NT2/D1 (cell line): ENCODE data around the gene EIF4G3.

Source experiments
- DNase-seq: peaks from one replicate; pipeline ENCODE4 v3.0.0-alpha.2; 2011; ENCODE audit warnings: low read depth, low spot score
- H3K27me3 ChIP-seq: 2 replicates; pipeline ENCODE4 v1.6.0; 2011; ENCODE audit warnings: mild to moderate bottlenecking; ENCODE audit not compliant: insufficient read length, insufficient read depth
- H3K36me3 ChIP-seq: 2 replicates; pipeline ENCODE4 v1.6.1; 2011; ENCODE audit warnings: mild to moderate bottlenecking, low read length, mixed read lengths; ENCODE audit not compliant: insufficient read depth, insufficient read length
- H3K4me1 ChIP-seq: 2 replicates; pipeline ENCODE4 v1.5.1; 2011; ENCODE audit not compliant: insufficient read depth, insufficient read length
- H3K4me3 ChIP-seq: 2 replicates; pipeline ENCODE4 v1.5.1; 2011; ENCODE audit warnings: low read depth; ENCODE audit not compliant: insufficient read length
- H3K9ac ChIP-seq: 2 replicates; pipeline ENCODE4 v1.6.0; 2011; ENCODE audit warnings: low read depth; ENCODE audit not compliant: insufficient read length
- H3K9me3 ChIP-seq: 2 replicates; pipeline ENCODE4 v1.5.1; 2011; ENCODE audit warnings: mild to moderate bottlenecking, low read length; ENCODE audit not compliant: insufficient read depth
- SUZ12 ChIP-seq: IDR thresholded peaks from 2 replicates; pipeline ENCODE4 v1.6.1; 2011; ENCODE audit not compliant: insufficient read length, insufficient read depth; ENCODE audit errors: extremely low read depth
- YY1 ChIP-seq: IDR thresholded peaks from 2 replicates; pipeline ENCODE4 v1.6.1; 2011; ENCODE audit not compliant: insufficient read length, insufficient read depth
- ZNF274 ChIP-seq: IDR thresholded peaks from 2 replicates; pipeline ENCODE4 v1.6.1; 2011; ENCODE audit warnings: mild to moderate bottlenecking, low read depth, low read length

EIF4G3 gene

GRCh38 chr1:20785907-20786252 is 390.8 kb downstream of the EIF4G3 start:
- no peak for TF ChIP-seq ZNF274
- no peak for TF ChIP-seq SUZ12
- no peak for TF ChIP-seq YY1
- Histone ChIP-seq H3K9me3 (no peaks in the 10 kb centered on the region), H3K27me3 (no peaks in the 10 kb centered on the region), H3K36me3 (peaks cover 4% of the 10 kb centered on the region), H3K4me1 (no peaks in the 10 kb centered on the region), H3K9ac (peak overlapping the region; percentile 99), H3K4me3 (peak overlapping the region; percentile 81)
- DNase-seq: no peak

DNA sequence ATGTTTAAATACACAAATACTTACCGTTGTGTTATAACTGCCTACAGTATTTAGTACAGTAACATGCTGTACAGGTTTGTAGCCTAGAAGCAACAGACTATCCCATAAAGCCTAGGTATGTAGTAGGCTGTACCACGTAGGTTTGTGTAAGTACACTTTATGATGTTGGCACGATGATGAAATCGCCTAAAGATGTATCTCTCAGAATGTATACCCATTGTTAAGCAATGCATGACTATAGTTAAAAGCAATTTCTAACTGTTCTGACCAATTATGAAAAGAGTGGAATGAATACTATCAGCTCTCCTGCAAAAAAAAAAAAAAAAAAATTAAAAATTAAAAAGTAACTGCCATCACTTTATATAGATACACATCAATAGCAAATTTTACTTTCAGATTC is 401.0 kb downstream of the EIF4G3 start:
- Histone ChIP-seq H3K36me3 (peaks cover 84% of the 10 kb centered on the region), H3K4me3 (no peak overlapping the region), H3K9ac (no peak overlapping the region), H3K4me1 (no peaks in the 10 kb centered on the region), H3K9me3 (no peaks in the 10 kb centered on the region), H3K27me3 (no peaks in the 10 kb centered on the region)
- TF ChIP-seq SUZ12 (no peak), ZNF274 (no peak), YY1 (no peak)
- DNase-seq: no peak

DNA sequence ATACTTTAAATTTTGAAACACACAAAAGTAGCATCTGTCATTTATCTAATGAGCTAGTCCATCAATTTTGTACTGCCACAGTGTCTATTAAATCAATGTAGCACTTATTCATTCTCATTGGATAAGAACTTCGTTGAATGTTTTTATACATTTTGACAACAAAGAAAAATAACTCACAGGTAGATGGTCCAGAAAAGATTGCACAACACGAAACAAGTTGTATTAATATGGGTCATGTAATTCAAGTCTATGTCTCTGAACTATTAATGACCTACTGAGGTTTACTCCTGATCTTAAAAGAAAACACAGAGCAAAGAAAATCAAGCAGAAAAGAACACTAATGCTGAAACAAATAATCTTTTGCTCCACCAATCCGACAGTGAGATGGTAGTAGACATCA is 404.9 kb downstream of the EIF4G3 start:
- no peaks in the 10 kb centered on the region for H3K9me3 ChIP-seq
- no peak for DNase-seq
- no peaks in the 10 kb centered on the region for H3K27me3 ChIP-seq
- no peak overlapping the region for H3K9ac ChIP-seq
- H3K36me3 ChIP-seq: peaks cover 92% of the 10 kb centered on the region
- TF ChIP-seq YY1: no peak
- no peak for TF ChIP-seq ZNF274
- TF ChIP-seq SUZ12: no peak
- H3K4me3 ChIP-seq: no peak overlapping the region
- H3K4me1 ChIP-seq: no peaks in the 10 kb centered on the region

GRCh38 chr1:20770314-20771087 is 406.2 kb downstream of the EIF4G3 start:
- Histone ChIP-seq H3K4me3 (no peak overlapping the region), H3K9ac (no peak overlapping the region), H3K27me3 (no peaks in the 10 kb centered on the region), H3K36me3 (peaks cover 92% of the 10 kb centered on the region), H3K4me1 (no peaks in the 10 kb centered on the region), H3K9me3 (no peaks in the 10 kb centered on the region)
- no peak for DNase-seq
- TF ChIP-seq YY1 (no peak), SUZ12 (no peak), ZNF274 (no peak)

DNA sequence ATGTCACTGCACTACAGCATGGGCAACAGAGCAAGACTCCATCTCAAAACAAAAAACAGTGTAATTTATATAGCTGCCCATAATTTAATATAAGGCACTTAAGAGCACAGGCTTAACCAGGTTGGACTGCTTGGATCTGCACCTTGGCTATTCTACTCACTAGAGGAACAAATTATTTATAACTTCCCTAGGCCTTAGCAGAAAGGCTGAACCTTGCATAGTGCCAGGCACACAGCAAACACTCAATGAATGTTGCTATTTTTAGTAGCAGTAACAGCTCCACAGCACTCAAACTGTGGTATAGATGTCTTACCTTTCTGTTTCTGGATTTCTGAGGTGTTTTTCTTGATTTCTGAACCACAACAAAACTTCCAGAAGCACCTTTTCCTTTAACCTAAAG is 409.4 kb downstream of the EIF4G3 start:
- no peak for DNase-seq
- Histone ChIP-seq H3K4me3 (no peak overlapping the region), H3K9me3 (no peaks in the 10 kb centered on the region), H3K4me1 (no peaks in the 10 kb centered on the region), H3K36me3 (peaks cover 91% of the 10 kb centered on the region), H3K27me3 (no peaks in the 10 kb centered on the region), H3K9ac (no peak overlapping the region)
- no peak for TF ChIP-seq YY1
- TF ChIP-seq SUZ12: no peak
- TF ChIP-seq ZNF274: no peak

- H3K36me3 ChIP-seq: peaks cover 88% of the 10 kb centered on the region
- TF ChIP-seq ZNF274 (no peak), YY1 (no peak), SUZ12 (no peak)
- no peaks in the 10 kb centered on the region for H3K9me3 ChIP-seq
- no peaks in the 10 kb centered on the region for H3K27me3 ChIP-seq
- no peak overlapping the region for H3K9ac ChIP-seq
- no peaks in the 10 kb centered on the region for H3K4me1 ChIP-seq
- no peak overlapping the region for H3K4me3 ChIP-seq
- DNase-seq: no peak
These were observed 413.3 kb downstream of the EIF4G3 start for GRCh38 chr1:20763417-20763816.

- no peak overlapping the region for H3K4me3 ChIP-seq
- TF ChIP-seq YY1: no peak
- no peak for TF ChIP-seq SUZ12
- H3K9me3 ChIP-seq: no peaks in the 10 kb centered on the region
- H3K9ac ChIP-seq: no peak overlapping the region
- peaks cover 90% of the 10 kb centered on the region for H3K36me3 ChIP-seq
- no peaks in the 10 kb centered on the region for H3K27me3 ChIP-seq
- no peak for DNase-seq
- H3K4me1 ChIP-seq: no peaks in the 10 kb centered on the region
These were observed 416.4 kb downstream of the EIF4G3 start for GRCh38 chr1:20760322-20760721.
